Activated naive CD8-positive, alpha-beta T cell treated with anti-CD3 and anti-CD28 coated beads, Interleukin-2, amount 10 ng/mL, durations not matched to agents 7 days and 5 days (primary cell): Measurements from ENCODE around the gene ZNF484. TPM values are rescaled to one million over a fixed set of nuclear protein-coding genes. Genes with fewer than 3 reads are reported as not detected.
"Not testable (repeated sequence)": the region's sequence is repeated elsewhere in the genome, so short reads cannot be mapped to it uniquely, and the experiment has no call there.

Source experiments
- ATAC-seq: fragments of 150-1000 bp; cut with Tn5 transposase; one replicate; pipeline ENCODE4 v1.10.0; 2021; ENCODE audit warnings: low read depth, moderate library complexity
- POLR2A ChIA-PET: fragments of 350-600 bp; sonication (Branson Sonifier 250); formaldehyde crosslinking; loops from one replicate; lab custom pipeline; 2021; ENCODE audit warnings: antibody characterized with exemption; lab: Charles Lee
- DNase-seq: peaks from one replicate; pipeline ENCODE4 v3.0.0; 2021
- H3K27ac Mint-ChIP-seq: one replicate; pipeline ENCODE4 v1.8.0; 2022; ENCODE audit warnings: mild to moderate bottlenecking, mixed read lengths
- H3K27me3 Mint-ChIP-seq: one replicate; pipeline ENCODE4 v1.8.0; 2022; ENCODE audit warnings: mild to moderate bottlenecking, moderate library complexity, mixed read lengths
- H3K36me3 Mint-ChIP-seq: one replicate; pipeline ENCODE4 v1.8.0; 2021; ENCODE audit warnings: mild to moderate bottlenecking, mixed read lengths
- H3K4me1 Mint-ChIP-seq: one replicate; pipeline ENCODE4 v1.8.0; 2021; ENCODE audit warnings: mixed read lengths
- H3K4me3 Mint-ChIP-seq: one replicate; pipeline ENCODE4 v1.8.0; 2022; ENCODE audit warnings: mild to moderate bottlenecking, moderate library complexity, mixed read lengths
- H3K9me3 Mint-ChIP-seq: one replicate; pipeline ENCODE4 v1.8.0; 2021; ENCODE audit warnings: mixed read lengths
- total RNA-seq, 2 experiments: library from RNA; stranded (reverse); gene quantifications; one replicate each; pipeline ENCODE4 v1.2.3, GENCODE V29; 2021

Gene ZNF484
- total RNA-seq, 2 experiments from 2014 or later: 13.9 to 14.5 TPM

- peak; percentile 30 for DNase-seq
- not testable (repeated sequence) for ATAC-seq, H3K9me3 Mint-ChIP-seq, H3K27ac Mint-ChIP-seq, H3K36me3 Mint-ChIP-seq, H3K4me3 Mint-ChIP-seq
- POLR2A ChIA-PET: interaction anchor here (0.7 kb wide), 1 partner anchor 76 kb away, joined by 3 read pairs; no protein-coding TSS in a partner anchor
- Mint-ChIP-seq H3K27me3 (peaks cover 12% of the 10 kb centered on the region), H3K4me1 (peaks cover 12% of the 10 kb centered on the region)
Measured at GRCh38 chr9:92886846-92887610, 9.2 kb upstream of the ZNF484 start.

- not testable (repeated sequence) for H3K36me3 Mint-ChIP-seq, H3K9me3 Mint-ChIP-seq
- H3K4me1 Mint-ChIP-seq: peaks cover 13% of the 10 kb centered on the region
Measured at GRCh38 chr9:92883666-92884405, 6.0 kb upstream of the ZNF484 start.

GRCh38 chr9:92882276-92882675 lies 4.4 kb upstream of the ZNF484 start:
- Mint-ChIP-seq H3K27me3 (no peaks in the 10 kb centered on the region), H3K4me3 (no peak overlapping the region), H3K9me3 (peaks cover 1% of the 10 kb centered on the region), H3K27ac (no peak overlapping the region), H3K36me3 (peaks cover 7% of the 10 kb centered on the region), H3K4me1 (peaks cover 13% of the 10 kb centered on the region)
- POLR2A ChIA-PET: no interaction called here
- ATAC-seq (no peak), DNase-seq (no peak)

More at GRCh38 chr9:92883666-92884405, 6.0 kb upstream of the ZNF484 start:
- H3K27me3 Mint-ChIP-seq, DNase-seq, H3K4me3 Mint-ChIP-seq, POLR2A ChIA-PET, ATAC-seq, H3K27ac Mint-ChIP-seq: not testable (repeated sequence)

- DNase-seq (no peak), ATAC-seq (no peak)
- Mint-ChIP-seq H3K4me1 (peaks cover 28% of the 10 kb centered on the region), H3K27ac (peak overlapping the region; percentile 11), H3K27me3 (no peaks in the 10 kb centered on the region), H3K9me3 (peaks cover 1% of the 10 kb centered on the region), H3K36me3 (peaks cover 36% of the 10 kb centered on the region), H3K4me3 (peak overlapping the region; percentile 10)
- POLR2A ChIA-PET: no interaction called here
Measured at GRCh38 chr9:92875373-92875772, 2.5 kb downstream of the ZNF484 start.

GRCh38 chr9:92870289-92870688 lies 7.5 kb downstream of the ZNF484 start:
- Mint-ChIP-seq H3K27ac (no peak overlapping the region), H3K36me3 (peaks cover 64% of the 10 kb centered on the region), H3K4me1 (peaks cover 9% of the 10 kb centered on the region), H3K9me3 (no peaks in the 10 kb centered on the region), H3K27me3 (no peaks in the 10 kb centered on the region), H3K4me3 (no peak overlapping the region)
- POLR2A ChIA-PET: no interaction called here
- no peak for DNase-seq
- no peak for ATAC-seq

GRCh38 chr9:92866600-92866999 lies 11.2 kb downstream of the ZNF484 start:
- H3K27me3 Mint-ChIP-seq, DNase-seq, POLR2A ChIA-PET, H3K27ac Mint-ChIP-seq, H3K4me3 Mint-ChIP-seq, ATAC-seq, H3K9me3 Mint-ChIP-seq: not testable (repeated sequence)
- Mint-ChIP-seq H3K36me3 (peaks cover 79% of the 10 kb centered on the region), H3K4me1 (peaks cover 15% of the 10 kb centered on the region)

GRCh38 chr9:92864152-92864551 lies 13.7 kb downstream of the ZNF484 start:
- H3K27me3 Mint-ChIP-seq: no peaks in the 10 kb centered on the region
- ATAC-seq (no peak), DNase-seq (no peak)
- POLR2A ChIA-PET: no interaction called here
- peaks cover 14% of the 10 kb centered on the region for H3K4me1 Mint-ChIP-seq
- no peak overlapping the region for H3K27ac Mint-ChIP-seq
- H3K4me3 Mint-ChIP-seq: no peak overlapping the region
- peaks cover 6% of the 10 kb centered on the region for H3K9me3 Mint-ChIP-seq
- peaks cover 80% of the 10 kb centered on the region for H3K36me3 Mint-ChIP-seq

- H3K36me3 Mint-ChIP-seq: peaks cover 76% of the 10 kb centered on the region
- POLR2A ChIA-PET: no interaction called here
- H3K9me3 Mint-ChIP-seq: peaks cover 6% of the 10 kb centered on the region
- no peak overlapping the region for H3K4me3 Mint-ChIP-seq
- no peak for DNase-seq
- no peak overlapping the region for H3K27ac Mint-ChIP-seq
- no peaks in the 10 kb centered on the region for H3K27me3 Mint-ChIP-seq
- ATAC-seq: no peak
- peaks cover 14% of the 10 kb centered on the region for H3K4me1 Mint-ChIP-seq
Measured at GRCh38 chr9:92860867-92861266, 17.0 kb downstream of the ZNF484 start.

GRCh38 chr9:92857236-92857635 lies 20.6 kb downstream of the ZNF484 start:
- Mint-ChIP-seq H3K36me3 (peaks cover 77% of the 10 kb centered on the region), H3K9me3 (peaks cover 4% of the 10 kb centered on the region), H3K27me3 (no peaks in the 10 kb centered on the region), H3K4me1 (peaks cover 10% of the 10 kb centered on the region), H3K27ac (no peak overlapping the region), H3K4me3 (no peak overlapping the region)
- DNase-seq: no peak
- no peak for ATAC-seq
- POLR2A ChIA-PET: no interaction called here

- peaks cover 78% of the 10 kb centered on the region for H3K36me3 Mint-ChIP-seq
- DNase-seq (no peak), ATAC-seq (no peak)
- H3K27me3 Mint-ChIP-seq: no peaks in the 10 kb centered on the region
- POLR2A ChIA-PET: no interaction called here
- H3K4me3 Mint-ChIP-seq: no peak overlapping the region
- no peak overlapping the region for H3K27ac Mint-ChIP-seq
- H3K9me3 Mint-ChIP-seq: peaks cover 4% of the 10 kb centered on the region
- H3K4me1 Mint-ChIP-seq: no peaks in the 10 kb centered on the region
Measured at GRCh38 chr9:92853716-92854115, 24.1 kb downstream of the ZNF484 start.

GRCh38 chr9:92850898-92851297 lies 26.9 kb downstream of the ZNF484 start:
- no peak overlapping the region for H3K4me3 Mint-ChIP-seq
- ATAC-seq: no peak
- H3K36me3 Mint-ChIP-seq: peaks cover 85% of the 10 kb centered on the region
- no peaks in the 10 kb centered on the region for H3K4me1 Mint-ChIP-seq
- no peak for DNase-seq
- H3K9me3 Mint-ChIP-seq: peaks cover 25% of the 10 kb centered on the region
- POLR2A ChIA-PET: no interaction called here
- H3K27me3 Mint-ChIP-seq: no peaks in the 10 kb centered on the region
- H3K27ac Mint-ChIP-seq: no peak overlapping the region

- H3K4me3 Mint-ChIP-seq, DNase-seq, H3K27ac Mint-ChIP-seq, ATAC-seq, H3K27me3 Mint-ChIP-seq, H3K4me1 Mint-ChIP-seq, POLR2A ChIA-PET: not testable (repeated sequence)
- H3K9me3 Mint-ChIP-seq: peaks cover 33% of the 10 kb centered on the region
- peaks cover 87% of the 10 kb centered on the region for H3K36me3 Mint-ChIP-seq
Measured at GRCh38 chr9:92848740-92849139, 29.1 kb downstream of the ZNF484 start.

- H3K9me3 Mint-ChIP-seq: peaks cover 39% of the 10 kb centered on the region
- POLR2A ChIA-PET: no interaction called here
Measured at GRCh38 chr9:92846662-92847145, 31.1 kb downstream of the ZNF484 start.

More at GRCh38 chr9:92846662-92847145, 31.1 kb downstream of the ZNF484 start:
- Mint-ChIP-seq H3K4me3 (no peak overlapping the region), H3K27me3 (no peaks in the 10 kb centered on the region), H3K27ac (no peak overlapping the region), H3K4me1 (no peaks in the 10 kb centered on the region), H3K36me3 (peaks cover 82% of the 10 kb centered on the region)
- DNase-seq (no peak), ATAC-seq (no peak)
